Amygdala (tissue), 56 donors: ENCODE measurements around the gene SORBS2.
"Not testable (repeated sequence)": the region's sequence is repeated elsewhere in the genome, so short reads cannot be mapped to it uniquely, and the experiment has no call there.

Experiments
- DNase-seq, 56 donors: peaks; one replicate each; lab custom pipeline; 2025; lab: John Stamatoyannopoulos, UW

Gene SORBS2

GRCh38 chr4:185721190-185722028 is 90.6 kb downstream of the SORBS2 start:
- no peak for DNase-seq

GRCh38 chr4:185719500-185719858 is 92.5 kb downstream of the SORBS2 start:
- no peak for DNase-seq

- no peak for DNase-seq
These were observed 93.2 kb downstream of the SORBS2 start for GRCh38 chr4:185718578-185719499.

GRCh38 chr4:185717377-185717741 is 94.6 kb downstream of the SORBS2 start:
- DNase-seq: no peak

- peak in 25 of 56 donors; percentile 3 to 81 (median 26) for DNase-seq
These were observed 95.2 kb downstream of the SORBS2 start for GRCh38 chr4:185716577-185717376.

GRCh38 chr4:185716141-185716551 is 95.8 kb downstream of the SORBS2 start:
- no peak for DNase-seq

- not testable (repeated sequence) for DNase-seq
These were observed 97.5 kb downstream of the SORBS2 start for GRCh38 chr4:185714524-185714923.

GRCh38 chr4:185713731-185714130 is 98.3 kb downstream of the SORBS2 start:
- DNase-seq: no peak

- DNase-seq: no peak
These were observed 98.7 kb downstream of the SORBS2 start for GRCh38 chr4:185713272-185713671.

- DNase-seq: no peak
These were observed 99.5 kb downstream of the SORBS2 start for GRCh38 chr4:185712350-185713024.

- DNase-seq: no peak
These were observed 100.3 kb downstream of the SORBS2 start for GRCh38 chr4:185711726-185712125.

- DNase-seq: peak in 10 of 56 donors; percentile 4 to 44 (median 16)
These were observed 101.5 kb downstream of the SORBS2 start for GRCh38 chr4:185710487-185710995.

- no peak for DNase-seq
These were observed 102.0 kb downstream of the SORBS2 start for GRCh38 chr4:185709802-185710486.

GRCh38 chr4:185708348-185708747 is 103.6 kb downstream of the SORBS2 start:
- DNase-seq: no peak

GRCh38 chr4:185707622-185708021 is 104.4 kb downstream of the SORBS2 start:
- DNase-seq: not testable (repeated sequence)

- no peak for DNase-seq
These were observed 109.8 kb downstream of the SORBS2 start for GRCh38 chr4:185702147-185702663.

- DNase-seq: no peak
These were observed 111.4 kb downstream of the SORBS2 start for GRCh38 chr4:185700630-185701029.

- DNase-seq: no peak
These were observed 111.9 kb downstream of the SORBS2 start for GRCh38 chr4:185700048-185700447.

- DNase-seq: no peak
These were observed 114.5 kb downstream of the SORBS2 start for GRCh38 chr4:185697488-185697887.
